Kidney tubule cell (primary cell): Measurements from ENCODE around the gene GADL1.

Experiments
- DNase-seq: peaks from one replicate; pipeline ENCODE4 v3.0.0-alpha.2; 2018; ENCODE audit warnings: low spot score

Gene GADL1

DNA sequence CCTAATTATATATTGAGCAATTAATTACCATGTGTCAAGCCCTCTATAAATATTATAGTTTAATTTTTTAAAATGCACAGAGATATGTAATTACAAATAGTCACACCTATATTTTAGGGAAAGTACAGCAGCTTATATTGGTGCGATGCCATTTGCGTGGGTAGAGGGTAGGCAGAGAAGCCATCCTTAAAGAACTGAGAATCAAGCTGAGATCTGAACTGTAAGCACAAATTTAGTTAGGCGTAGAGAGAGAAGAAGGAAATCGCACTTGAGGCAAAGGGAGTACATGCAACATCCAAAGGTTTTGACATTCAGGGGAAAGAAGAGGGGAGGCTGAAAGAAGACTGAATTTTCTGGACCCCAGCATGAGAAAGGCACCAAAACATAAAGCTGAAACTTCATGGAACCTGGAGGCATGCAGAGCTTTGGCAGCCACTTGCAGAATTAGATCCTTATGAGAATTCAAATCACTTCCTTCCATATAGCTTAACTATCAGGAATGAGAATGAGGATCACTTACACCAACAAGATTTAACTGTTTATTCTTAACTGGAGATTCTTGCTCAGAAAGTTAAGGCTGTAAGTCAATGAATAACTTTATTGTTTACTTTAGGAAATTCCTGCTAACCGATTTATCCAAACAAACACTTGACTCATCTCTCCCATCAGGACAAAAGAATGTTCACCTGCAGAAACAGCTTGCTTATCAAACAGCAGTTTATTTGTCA, 173.7 kb downstream of the GADL1 start:
- peak; percentile 94 for DNase-seq

DNA sequence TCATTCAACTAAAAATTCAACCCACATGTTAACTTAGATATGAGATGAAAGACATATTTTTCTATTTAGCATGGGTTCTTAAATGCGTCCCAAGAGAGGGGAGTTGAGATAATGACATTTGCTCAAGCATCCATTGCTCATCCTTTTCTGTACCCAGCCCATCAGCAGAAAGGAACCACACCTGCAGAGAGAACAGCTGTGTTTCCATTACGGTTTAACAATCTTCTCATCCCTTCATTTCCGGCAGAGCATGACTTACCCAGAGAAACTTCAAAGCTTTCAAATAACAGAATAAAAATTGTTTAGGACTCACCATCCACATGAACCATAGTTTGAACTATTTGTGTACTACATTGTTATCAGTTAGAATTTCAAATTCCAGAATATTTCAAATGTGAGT, 174.9 kb downstream of the GADL1 start:
- no peak for DNase-seq

DNA sequence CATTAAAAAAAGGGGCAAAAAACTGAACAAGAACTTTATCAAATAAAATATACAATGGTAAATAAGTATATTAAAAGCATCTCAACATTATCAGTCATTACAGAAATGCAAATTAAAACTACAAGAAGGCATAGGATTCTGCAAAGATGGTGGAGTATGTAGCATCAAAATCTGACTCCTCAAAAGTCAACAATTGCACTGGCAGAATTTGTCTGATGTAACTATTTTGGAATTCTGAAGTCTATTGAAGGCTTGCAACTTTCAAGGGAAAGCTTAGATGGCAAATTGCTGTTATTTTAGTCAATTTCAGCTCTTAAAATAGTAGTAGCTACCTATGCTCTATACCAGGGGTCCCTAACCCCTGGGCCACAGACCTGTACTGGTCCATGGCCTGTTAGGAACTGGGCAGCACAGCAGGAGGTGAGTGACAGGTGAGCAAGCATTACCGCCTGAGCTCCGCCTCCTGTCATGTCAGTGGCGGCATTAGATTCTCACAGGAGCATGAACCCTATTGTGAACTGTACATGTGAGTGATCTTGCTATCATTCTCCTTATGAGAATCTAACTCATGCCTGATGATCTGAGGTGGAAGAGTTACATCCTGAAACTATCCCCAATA, 180.5 kb downstream of the GADL1 start:
- DNase-seq, result no peak

DNA sequence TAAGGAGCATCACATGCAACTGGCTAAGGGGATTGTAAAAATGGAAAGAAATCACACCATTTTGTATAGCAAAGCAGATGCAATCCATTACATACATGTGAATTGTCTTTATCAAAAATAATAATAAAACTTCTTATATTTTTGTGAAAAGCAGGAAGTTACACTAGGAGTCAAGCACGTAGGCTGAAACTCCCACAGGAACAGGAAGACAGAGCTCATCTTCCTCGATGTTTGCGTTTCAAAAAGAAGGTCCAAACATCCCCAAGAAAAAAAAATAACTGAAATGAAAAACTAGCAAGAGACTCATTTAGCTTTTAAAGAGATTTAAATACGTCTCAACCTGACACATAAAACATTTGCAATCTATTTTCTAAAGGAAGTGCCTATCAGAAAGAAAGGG, 181.5 kb downstream of the GADL1 start:
- no peak for DNase-seq

DNA sequence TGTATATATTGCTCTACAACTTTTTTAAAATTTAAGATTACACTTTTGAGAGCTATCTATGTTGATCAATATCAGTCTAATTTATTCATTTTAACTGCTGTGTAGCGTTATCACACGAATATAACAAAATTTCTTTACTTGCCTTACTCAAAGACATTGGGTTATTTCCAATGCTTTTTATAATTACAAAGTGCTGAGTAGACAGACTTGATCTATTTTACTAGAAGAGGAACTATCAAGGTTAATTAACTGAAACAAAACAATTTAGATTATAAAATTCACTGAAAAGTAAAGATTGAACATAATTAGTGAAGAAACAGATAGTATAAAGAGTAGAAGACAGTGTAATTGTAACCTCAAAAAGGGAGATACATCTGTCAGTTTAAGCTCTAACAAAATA, 182.6 kb downstream of the GADL1 start:
- no peak for DNase-seq

DNA sequence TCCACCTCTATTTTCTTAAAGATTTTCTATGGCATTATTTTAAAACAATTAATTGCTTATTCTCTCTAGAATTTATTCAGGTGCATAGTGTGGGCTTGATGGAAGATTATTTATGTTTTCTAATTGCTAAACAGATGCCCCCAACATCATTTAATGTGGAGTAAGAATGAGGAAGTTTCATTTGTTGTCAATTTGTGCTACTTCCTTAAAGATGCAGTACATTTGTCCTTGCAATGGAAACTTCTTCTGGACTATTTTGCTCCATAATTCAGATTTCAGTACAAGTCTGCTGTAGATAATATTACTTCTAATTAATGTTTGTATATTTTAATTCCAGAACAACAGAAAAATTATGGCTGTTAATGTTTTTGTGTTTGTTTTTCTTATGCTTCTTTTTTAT, 183.3 kb downstream of the GADL1 start:
- DNase-seq, result no peak

DNA sequence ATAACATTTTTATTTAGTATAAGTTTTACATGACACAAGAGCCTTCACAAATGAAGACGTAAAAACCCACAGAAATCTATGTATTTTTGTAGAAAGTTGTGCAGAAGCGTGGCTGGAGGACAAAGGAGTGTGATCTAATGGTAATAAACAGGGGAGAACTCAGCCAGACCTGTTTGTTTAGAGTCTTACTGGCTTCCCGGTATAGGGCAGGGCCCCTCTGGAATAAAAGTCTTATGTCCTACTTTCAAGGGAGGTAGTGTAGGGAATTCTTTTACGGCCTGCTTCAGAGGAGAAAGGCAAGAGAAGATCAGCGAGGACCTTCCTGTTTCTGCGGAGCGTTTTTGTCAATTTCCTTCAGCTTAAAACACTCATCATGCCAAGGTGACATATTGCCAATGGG, 184.4 kb downstream of the GADL1 start:
- no peak for DNase-seq

DNA sequence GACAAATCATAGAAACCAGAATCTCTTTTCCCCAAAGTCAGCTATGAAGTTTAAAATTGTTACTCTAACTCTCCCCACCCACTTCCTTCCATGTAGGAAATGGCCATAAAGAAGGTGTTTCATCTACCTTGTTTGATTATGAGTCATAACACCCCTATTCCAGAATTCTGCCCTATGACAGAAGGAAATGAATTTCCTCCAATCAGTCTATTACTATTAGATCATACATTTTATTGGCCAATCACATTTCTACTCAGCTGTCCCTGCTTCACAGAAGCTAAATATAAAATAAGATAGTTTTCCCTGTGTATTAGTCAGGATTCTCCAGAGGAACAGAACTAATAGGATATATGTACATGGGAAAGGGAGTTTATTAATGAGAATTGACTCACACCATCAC, 186.0 kb downstream of the GADL1 start:
- DNase-seq, result peak; percentile 36

DNA sequence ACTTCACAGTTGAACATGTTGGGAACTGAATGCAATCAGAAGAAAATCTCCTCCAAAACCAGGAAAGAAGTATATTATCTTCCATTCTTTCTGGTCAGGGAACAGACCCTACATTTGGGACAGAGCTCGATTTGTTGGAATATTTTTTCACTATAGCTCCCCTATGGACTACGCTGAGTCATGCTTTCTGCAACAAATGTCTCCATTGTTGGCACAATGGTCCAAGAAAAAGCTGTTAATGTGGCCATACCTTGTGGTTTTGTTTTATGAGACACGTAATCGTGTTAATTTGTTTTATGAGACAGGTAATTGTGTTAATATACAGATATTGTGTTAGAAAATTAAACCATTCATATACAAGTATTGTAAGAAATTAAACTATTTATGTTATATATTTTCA, 186.6 kb downstream of the GADL1 start:
- DNase-seq, result no peak

DNA sequence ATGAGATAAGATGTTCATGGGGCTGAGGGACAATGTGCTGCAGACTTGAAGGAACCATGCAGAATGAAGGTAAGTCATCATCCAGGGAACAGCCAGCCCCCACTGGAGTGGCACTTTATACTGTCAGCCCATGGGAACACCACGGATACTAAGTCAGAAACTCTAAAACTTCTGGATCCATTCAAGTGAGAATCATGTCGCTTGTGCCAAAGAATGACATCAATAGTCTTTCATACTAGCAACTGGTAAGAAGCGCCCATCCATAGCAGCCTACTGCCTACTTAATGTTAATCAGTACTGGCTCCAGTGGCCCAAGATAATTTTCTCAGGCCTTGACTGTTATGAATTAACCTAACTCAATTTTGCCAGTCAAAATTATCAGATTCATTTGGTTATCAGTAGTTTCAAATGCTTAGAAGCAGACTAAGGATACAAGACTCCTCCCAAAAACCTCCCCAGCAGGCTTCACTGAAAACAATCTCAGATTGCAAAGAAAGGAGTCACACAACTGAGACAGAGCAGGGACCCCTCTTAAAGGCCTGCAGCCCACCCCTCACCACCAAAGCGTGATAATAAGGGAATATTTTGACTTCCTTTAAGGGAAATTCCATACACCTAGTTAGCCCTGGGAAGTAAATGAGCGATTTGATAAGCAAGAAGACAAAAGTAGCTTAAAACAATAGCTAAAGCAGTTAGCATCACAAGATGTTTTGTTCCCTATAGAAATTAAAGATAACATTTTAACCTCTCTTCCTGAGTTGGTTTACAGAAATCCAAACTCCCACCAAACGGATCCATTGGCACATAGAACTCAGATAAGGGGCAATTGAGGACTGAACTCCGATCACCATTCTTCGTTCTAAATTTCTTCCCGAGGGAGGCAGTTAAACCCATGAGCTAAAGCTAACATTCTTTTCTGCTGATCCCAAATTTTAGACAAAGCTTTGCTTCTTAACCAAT, 189.2 kb downstream of the GADL1 start:
- DNase-seq, result peak; percentile 72

DNA sequence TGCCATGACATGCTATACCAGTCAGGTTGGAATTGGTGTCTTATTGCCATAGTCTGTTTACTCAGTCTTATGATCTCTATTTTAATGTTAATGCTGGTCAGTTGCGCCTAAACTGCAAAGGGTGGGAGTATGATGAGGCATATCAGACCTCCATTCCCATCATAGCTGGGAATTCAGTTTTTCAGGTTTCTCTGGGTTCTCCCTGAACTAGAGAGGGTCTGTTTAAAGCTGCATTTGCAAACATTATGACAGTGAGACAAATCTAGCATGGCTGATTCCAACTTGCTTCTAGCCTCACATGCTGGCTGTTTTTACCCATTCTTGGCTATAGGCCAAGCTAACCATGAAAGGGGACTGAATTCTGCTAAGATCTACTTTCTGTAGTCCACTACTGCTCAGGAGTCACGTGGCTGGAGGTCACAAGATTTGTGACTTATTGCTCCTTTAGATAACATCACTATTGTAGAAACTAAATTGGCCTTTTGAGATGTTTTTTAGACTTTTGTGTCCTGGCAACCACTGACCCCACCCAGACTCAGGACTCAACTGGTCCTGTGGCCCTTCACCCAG, 191.5 kb downstream of the GADL1 start:
- DNase-seq, result no peak

DNA sequence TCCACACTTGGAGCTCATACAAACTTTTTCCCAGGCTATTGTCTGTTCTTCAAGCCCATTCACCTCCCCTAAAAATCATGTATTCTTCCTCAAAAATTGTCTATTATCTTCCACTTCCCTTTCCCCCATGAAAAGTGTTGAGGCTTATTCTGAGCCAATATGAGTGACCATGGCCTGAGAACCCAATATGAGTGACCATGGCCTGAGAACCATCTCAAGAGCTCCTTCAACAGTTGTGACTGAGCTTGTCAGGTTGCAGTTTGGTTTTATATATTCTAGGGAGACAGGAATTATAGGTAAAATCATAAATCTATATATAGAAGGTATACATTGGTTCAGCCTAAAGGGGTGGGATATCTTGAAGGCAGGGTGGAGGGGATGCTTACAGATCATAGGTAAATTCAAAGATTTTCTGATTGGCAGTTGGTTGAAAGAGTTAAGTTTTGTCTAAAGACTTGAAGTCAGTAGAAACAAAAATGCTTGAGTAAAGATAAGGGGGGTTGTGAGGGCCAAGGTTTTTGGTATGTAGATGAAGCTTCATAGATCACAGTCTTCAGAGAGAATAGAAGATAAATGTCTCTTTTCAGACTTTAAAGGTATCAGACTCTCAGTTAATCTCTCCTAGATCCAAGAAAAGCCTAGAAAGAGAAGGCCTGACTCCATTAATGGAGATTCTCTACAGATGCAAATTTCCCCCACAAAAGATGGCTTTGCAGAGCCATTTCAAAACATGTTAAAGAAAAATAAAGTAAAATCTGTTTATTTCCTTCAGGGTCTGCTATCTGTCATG, 192.2 kb downstream of the GADL1 start:
- DNase-seq, result no peak

DNA sequence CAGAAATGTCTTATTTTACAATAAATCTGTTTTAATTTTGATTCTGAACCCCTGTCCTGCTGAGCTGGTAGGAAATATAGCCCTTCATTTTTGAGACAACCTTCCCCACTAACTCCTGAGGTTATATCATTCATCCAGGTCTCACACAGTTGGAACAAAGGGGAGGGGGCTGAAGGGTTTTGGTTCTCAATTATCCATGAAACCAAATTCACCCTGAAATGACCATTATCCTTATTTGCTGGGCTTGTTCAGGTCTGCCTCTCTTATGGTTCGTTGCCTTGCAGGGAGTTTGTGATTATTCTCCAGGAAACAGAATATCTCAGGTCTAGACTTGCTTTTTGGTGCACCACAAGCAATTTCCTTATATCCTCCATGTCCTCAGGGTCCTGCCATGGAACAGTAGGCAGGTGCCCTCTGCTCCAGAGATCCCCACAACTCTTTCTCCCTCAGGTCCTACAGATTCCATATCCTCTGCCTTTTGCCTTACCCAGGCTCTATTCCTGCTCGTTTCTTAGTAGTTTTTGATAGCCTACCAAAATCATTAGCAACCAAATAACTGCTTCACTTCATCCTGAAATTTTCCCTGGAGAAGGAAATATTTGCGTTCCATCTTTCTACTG, 193.6 kb downstream of the GADL1 start:
- DNase-seq, result no peak

DNA sequence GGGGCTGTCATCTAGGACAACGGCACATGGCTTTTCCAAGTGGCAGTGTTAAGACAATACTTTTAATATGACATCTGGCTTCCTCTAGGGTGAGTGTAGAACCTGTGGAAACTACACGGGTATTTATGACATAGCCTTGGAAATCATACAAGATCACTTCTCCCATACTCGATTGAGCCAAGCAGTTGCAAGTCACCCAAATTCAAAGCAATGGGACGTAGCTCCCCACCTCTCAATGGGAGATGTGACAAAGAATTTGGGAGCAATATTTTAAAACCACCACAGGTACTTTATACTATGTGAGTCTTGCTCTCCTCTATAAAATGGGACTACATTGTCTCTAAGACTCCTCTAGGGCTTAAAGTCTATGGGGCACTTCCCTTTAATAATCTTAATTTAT, 194.5 kb downstream of the GADL1 start:
- DNase-seq, result no peak

DNA sequence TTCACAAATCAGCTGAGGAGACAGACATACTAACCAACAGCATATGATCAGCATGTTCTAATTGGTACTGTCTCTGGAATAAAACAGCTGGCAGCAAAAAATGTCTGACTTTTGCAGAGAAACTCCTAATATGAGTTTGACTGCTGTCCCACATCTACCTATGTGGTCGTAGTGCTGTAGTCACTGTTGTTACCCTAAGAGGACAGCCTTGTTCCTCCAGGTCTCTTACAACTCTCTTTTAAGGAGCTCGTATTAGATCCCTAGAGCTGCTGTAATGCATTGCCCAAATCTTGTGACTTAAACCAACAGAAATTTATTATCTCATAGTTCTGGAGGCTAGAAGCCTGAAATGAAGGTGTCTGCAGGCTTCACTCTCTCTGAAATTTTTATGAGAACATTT, 195.9 kb downstream of the GADL1 start:
- no peak for DNase-seq

DNA sequence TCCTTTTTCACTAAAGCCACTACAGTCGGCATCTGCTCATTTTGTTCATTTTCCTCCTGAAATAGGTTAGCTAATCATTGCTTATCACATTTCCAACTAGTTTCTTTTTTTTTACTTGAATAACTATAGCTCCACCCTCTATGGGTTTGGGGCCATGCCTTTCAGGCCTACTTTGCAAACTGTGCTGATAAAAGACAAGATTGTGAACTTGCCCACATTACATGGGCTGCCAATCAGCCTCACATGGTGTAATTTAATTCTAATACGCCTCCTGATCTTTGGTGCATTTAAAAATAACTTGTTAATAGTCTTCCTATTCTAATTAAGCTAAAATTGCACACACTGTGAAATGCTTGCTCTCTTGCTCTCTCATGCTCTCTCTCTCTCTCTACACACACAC, 197.6 kb downstream of the GADL1 start:
- DNase-seq, result no peak

DNA sequence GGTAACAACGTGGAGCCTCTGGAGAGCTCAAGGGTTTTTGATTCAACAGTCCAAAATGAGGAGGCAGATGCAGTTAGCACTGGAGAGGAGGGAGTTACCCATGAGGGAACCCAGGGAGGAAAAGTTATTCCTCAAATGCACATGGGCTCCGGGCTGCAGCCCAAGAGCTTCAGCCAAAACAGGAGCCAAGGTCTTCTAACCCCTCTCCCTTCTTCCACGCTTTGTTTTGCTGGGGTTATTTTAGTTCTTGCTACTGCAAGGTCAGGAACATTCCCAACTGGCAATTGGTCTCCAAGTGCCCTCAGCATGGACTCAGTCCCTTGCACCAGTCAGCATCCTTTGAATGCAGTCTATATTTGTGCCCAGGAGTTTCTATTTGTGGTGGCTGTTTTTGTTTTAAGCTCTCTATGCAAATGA, 198.1 kb downstream of the GADL1 start:
- no peak for DNase-seq

DNA sequence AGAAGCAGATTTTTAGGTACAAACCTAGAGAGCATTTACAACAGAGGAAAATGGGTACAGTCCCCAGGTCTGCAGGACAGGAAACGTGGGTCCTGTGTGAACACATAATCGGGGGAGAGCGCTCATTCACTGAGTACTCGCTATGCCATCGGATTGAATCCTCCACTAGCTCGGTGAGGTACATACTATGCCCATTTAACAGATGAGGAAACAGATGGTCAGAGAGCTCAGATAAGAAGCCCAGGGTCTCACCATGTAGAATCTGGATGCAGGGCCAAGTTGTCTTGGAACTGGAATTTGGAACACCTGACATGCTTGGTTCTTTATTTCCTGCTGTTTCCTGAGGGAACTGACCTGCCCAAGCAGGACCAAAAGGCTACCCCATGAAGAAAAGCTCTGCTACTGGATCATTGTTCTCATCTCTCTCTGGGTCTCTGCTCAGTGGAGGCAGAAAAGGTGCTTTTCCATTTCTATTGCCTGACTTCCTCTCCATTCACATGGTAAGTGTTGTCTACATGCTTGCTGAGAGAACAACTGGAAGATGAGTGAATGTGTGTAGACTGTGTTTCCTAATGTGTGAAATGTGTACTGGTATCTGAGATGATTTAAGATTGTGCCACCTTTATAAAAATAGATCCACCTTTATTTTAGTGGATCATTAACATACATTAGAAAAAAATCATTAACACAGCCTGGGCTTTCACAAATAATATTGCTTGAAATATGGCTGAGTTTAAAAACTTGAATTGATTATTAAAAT, 199.0 kb downstream of the GADL1 start:
- DNase-seq, result no peak

DNA sequence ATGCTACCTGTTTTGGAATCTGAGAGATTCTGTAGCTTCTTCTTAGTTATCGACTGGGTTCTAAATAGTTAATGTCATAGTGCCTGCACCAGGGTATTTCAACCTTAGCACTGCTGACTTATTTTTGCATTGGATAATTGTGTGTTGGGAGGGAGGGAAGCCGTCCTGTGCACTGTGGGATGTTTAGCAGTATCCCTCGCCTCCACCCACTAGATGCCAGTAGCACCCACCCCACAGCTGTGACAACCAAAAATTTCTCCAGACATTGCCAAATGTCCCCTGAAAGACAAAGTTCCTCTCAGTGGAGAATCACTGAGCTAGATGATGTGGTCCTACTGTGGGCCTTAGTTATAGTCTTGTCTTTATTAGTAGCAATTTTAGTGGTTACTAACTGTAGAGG, 199.8 kb downstream of the GADL1 start:
- DNase-seq, result no peak

DNA sequence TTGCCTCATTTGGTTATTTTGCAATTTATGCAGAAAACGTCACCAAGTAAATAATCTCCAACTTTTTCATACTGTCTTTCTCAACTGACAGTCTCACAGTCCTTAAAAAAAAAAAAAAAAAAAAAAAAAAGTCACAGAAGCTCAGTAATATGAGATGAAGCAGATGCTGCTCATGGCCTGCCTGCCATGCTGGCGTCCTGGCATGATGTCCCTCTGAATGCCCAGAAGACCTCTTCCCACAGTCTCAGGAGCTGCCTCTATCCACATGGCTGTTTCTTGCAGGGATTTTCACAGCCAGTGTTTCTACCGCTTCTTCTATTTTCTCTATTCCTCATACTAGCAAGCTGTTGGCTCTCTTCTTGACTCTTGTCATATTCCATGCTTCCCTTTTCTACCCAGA, 200.3 kb downstream of the GADL1 start:
- DNase-seq, result no peak
